Activated naive CD4-positive, alpha-beta T cell (primary cell): ENCODE data around the gene CCDC87.
A peak's percentile ranks its signal among the peaks of the same experiment; 100 is the strongest.
"Not testable (repeated sequence)": the region's sequence is repeated elsewhere in the genome, so short reads cannot be mapped to it uniquely, and the experiment has no call there.

Experiments
- DNase-seq, 4 experiments: peaks; one replicate each; lab custom pipeline; 2025; lab: John Stamatoyannopoulos, UW

The CCDC87 gene

GRCh38 chr11:66554602-66555001, 38.3 kb downstream of the CCDC87 start:
- no peak for DNase-seq

GRCh38 chr11:66550887-66551286, 42.0 kb downstream of the CCDC87 start:
- DNase-seq = no peak

- no peak for DNase-seq
These were observed 43.2 kb downstream of the CCDC87 start for GRCh38 chr11:66549696-66550095.

- no peak for DNase-seq
These were observed 43.9 kb downstream of the CCDC87 start for GRCh38 chr11:66548774-66549630.

DNA sequence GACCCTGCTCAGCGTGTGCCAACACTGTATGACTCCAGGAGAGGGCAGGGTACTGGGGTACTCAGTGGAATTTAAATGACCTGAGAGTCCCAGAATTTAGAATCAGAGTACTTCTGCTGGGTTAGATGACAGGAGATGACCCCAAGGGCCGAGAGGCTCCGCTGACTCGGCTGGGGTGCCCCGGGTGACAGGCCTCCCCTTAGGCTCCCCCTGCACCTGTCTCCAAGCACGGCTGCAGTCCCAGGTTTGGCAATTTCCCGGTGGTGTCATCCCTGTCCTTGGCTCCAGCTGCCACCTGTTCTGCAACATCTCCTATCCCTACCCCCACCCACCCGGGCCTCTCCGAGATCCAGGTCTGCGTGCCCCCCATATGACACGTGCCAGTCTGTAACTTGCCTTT, 44.8 kb downstream of the CCDC87 start:
- DNase-seq = no peak

GRCh38 chr11:66547662-66548009, 45.2 kb downstream of the CCDC87 start:
- no peak for DNase-seq

DNA sequence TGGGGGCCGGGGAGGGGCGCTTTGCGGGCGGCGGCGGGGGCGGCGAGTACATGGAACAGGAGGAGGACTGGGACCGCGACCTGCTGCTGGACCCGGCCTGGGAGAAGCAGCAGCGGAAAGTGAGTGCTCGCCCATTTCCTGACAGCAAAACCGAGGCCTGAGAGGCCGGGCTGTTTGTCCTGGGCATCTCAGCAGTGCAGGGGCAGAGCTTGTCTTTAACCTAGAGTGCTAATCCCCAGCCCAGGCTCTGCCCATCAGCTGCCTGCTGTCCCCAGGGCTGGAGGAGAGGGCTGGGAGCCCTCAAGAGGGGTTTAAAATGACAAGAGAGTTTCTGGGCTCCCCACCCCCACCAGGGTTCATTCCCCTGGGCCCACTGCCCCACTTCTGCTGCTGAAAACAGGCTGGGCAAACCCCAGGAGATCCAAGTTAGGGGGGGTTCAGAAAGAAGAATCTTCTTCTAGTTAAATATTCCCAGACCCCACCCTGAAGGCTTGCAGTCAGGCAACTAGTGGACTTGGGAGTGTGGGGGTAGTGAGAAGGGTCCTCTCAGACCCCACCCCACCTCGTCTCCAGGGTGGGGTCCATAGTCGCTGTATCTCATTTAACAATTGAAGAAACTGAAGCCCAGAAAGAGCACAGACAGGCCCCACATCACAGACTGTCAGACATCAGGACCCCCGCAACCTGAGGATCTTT, 45.7 kb downstream of the CCDC87 start:
- DNase-seq = no peak

GRCh38 chr11:66546368-66546965, 46.4 kb downstream of the CCDC87 start, which contains the start of gene ACTN3:
TSS of gene ACTN3 (plus strand) at chr11:66546903. CDS start at chr11:66546938, 35 bp downstream.
- DNase-seq = no peak

DNA sequence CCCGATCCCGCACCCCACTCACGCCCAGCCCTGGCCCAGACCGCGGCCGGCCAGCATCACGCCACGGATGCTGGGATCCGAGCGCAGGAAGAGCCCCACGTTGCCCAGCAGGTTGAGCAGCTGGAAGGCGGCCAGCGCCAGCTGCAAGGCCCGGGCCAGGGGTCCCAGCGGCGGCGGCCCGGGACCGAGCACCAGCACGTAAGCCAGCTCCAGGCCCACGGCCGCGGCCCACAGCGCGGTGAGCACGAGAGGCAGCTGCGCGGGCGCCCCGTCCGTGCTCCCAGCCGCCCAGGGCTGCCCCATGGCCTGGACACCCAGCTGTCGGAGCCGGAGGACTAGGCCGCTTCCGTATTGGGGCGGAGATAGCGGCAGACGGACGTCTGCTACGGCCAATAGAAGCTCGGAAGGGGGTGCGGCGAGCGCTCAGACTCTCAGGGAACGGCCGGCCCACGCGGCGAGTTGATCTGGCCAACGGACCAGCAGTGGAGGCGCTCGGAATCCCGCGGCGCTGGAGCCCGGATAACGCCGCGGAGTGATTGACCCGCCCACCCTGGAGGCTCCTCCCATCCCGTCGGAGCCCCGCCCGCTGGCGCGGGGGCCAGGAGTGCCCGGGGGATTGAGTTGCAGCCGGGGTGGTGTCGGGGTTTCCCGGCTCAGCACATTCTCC, 47.0 kb downstream of the CCDC87 start, which contains the start of gene ZDHHC24:
Gene ZDHHC24, minus strand, starts transcription at position 348 of the 667 bp plus-strand sequence. Its CDS starts 45 bp downstream, at position 303.
- peak; percentile 38 to 74 (median 59) for DNase-seq

- not testable (repeated sequence) for DNase-seq
These were observed 47.9 kb downstream of the CCDC87 start for GRCh38 chr11:66544952-66545351.

DNA sequence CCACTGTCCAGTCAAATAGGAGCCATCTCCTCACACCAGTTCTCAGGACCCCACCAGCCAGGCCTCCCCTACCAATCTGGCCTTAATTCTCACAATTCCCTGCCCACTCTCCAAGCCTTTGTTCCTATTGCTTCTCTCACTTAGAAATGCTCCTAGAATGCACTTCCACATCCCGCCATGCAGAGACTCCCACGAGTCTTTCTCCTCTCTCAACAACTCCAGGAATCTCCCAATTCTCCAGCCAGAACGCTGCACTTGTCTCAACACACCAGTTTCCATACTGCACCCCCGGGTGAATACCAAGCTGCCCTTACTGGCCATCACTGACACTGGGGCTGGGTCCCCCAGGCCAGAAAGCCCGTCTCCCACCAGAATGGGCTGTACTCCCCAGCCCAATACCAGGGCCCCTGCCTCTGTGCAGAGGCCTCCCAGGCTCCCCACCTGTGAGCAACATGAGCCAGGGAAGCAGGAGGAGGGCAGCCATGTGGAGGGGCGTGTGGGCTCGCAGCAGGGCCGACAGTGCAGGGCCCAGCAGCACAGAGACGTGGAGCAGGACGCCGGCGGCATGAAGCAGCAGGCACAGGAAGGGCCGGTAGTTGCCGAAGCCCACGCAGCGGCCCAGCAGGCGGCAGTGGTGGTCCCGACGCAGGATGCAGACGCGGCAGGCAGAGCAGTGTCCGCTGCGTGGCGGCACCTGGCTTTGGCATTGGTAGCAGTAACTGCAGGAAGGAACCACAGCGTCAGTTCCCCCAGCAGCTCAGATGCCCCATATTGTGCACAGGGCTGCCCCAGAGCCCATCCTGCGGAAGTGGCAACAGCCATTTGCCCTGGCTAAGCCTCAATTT, 49.4 kb downstream of the CCDC87 start:
- peak in 2 of 4 experiments; percentile 37 to 54 for DNase-seq

GRCh38 chr11:66542362-66542761, 50.5 kb downstream of the CCDC87 start:
- DNase-seq = no peak

GRCh38 chr11:66541892-66542291, 51.0 kb downstream of the CCDC87 start:
- DNase-seq = no peak

GRCh38 chr11:66540598-66540997, 52.3 kb downstream of the CCDC87 start:
- DNase-seq = not testable (repeated sequence)
